HepG2 (cell line): ENCODE measurements around the gene ZNF507. TPM values are rescaled to one million over a fixed set of nuclear protein-coding genes. Genes with fewer than 3 reads are reported as not detected.
A peak's percentile ranks its signal among the peaks of the same experiment; 100 is the strongest.

ENCODE experiments used
- AGO2 ChIP-seq: fragments of 200-400 bp; formaldehyde crosslinking; optimal IDR thresholded peaks from 2 replicates; pipeline ENCODE3; 2017; ENCODE audit warnings: mild to moderate bottlenecking, low read depth, low read length, moderate library complexity
- ARNTL ChIP-seq: sonication (generic); formaldehyde crosslinking; IDR thresholded peaks from 2 replicates; pipeline ENCODE4 v1.4.0; 2020; ENCODE audit warnings: mild to moderate bottlenecking, missing genetic modification reagents
- ATF7 ChIP-seq, 2 experiments: fragments of 450-650 bp in 1 of 2; sonication (generic) in 1 of 2; formaldehyde crosslinking in 1 of 2; IDR thresholded peaks; 2 replicates each; pipeline versions ENCODE4 v1.4.0 to v1.6.1; 2016 to 2020; ENCODE audit warnings: antibody characterized with exemption in 1 of 2, mild to moderate bottlenecking in 1 of 2, missing genetic modification reagents in 1 of 2
- CBX5 ChIP-seq: sonication (generic); formaldehyde crosslinking; IDR thresholded peaks from 2 replicates; pipeline ENCODE4 v1.4.0; 2020; ENCODE audit warnings: missing genetic modification reagents, borderline replicate concordance
- CCAR2 ChIP-seq: fragments of 200-400 bp; formaldehyde crosslinking; optimal IDR thresholded peaks from 2 replicates; pipeline ENCODE3; 2018; ENCODE audit warnings: low read depth, mild to moderate bottlenecking, low read length, moderate library complexity
- FOXK1 ChIP-seq: sonication (generic); formaldehyde crosslinking; IDR thresholded peaks from 2 replicates; pipeline ENCODE4 v1.4.0; 2020; ENCODE audit warnings: low read depth, missing genetic modification reagents, borderline replicate concordance
- GTF3A ChIP-seq: sonication (generic); formaldehyde crosslinking; conservative IDR thresholded peaks from 2 replicates; pipeline ENCODE4 v1.4.0; 2020; ENCODE audit warnings: mild to moderate bottlenecking, missing genetic modification reagents
- HES4 ChIP-seq: sonication (generic); formaldehyde crosslinking; IDR thresholded peaks from 2 replicates; pipeline ENCODE4 v1.9.0; 2021; ENCODE audit warnings: mild to moderate bottlenecking, missing genetic modification reagents, borderline replicate concordance
- MEF2D ChIP-seq: sonication (generic); formaldehyde crosslinking; IDR thresholded peaks from 2 replicates; pipeline ENCODE4 v1.5.1; 2020; ENCODE audit warnings: mild to moderate bottlenecking, missing genetic modification reagents
- NCOA5 ChIP-seq: sonication (generic); formaldehyde crosslinking; IDR thresholded peaks from 2 replicates; pipeline ENCODE4 v1.4.0; 2020; ENCODE audit warnings: missing genetic modification reagents
- NPAS2 ChIP-seq: sonication (generic); formaldehyde crosslinking; IDR thresholded peaks from 2 replicates; pipeline ENCODE4 v1.8.0; 2022; ENCODE audit warnings: mild to moderate bottlenecking, missing genetic modification reagents, borderline replicate concordance
- TSC22D2 ChIP-seq: sonication (generic); formaldehyde crosslinking; IDR thresholded peaks from 2 replicates; pipeline ENCODE4 v1.5.1; 2020; ENCODE audit warnings: missing genetic modification reagents, mild to moderate bottlenecking, borderline replicate concordance
- ZNF20 ChIP-seq: sonication (generic); formaldehyde crosslinking; IDR thresholded peaks from 2 replicates; pipeline ENCODE4 v1.4.0; 2020; ENCODE audit warnings: mild to moderate bottlenecking, moderate library complexity, missing genetic modification reagents
- ZNF256 ChIP-seq: sonication (generic); formaldehyde crosslinking; conservative IDR thresholded peaks from 2 replicates; pipeline ENCODE4 v1.4.0; 2020; ENCODE audit warnings: missing genetic modification reagents
- ZNF33A ChIP-seq: sonication (generic); formaldehyde crosslinking; IDR thresholded peaks from 2 replicates; pipeline ENCODE4 v1.5.1; 2020; ENCODE audit warnings: missing genetic modification reagents, mild to moderate bottlenecking, moderate library complexity, borderline replicate concordance
- ZNF451 ChIP-seq: sonication (generic); formaldehyde crosslinking; IDR thresholded peaks from 2 replicates; pipeline ENCODE4 v1.5.0; 2020; ENCODE audit warnings: mild to moderate bottlenecking, missing genetic modification reagents
- ZNF589 ChIP-seq: sonication (generic); formaldehyde crosslinking; conservative IDR thresholded peaks from 2 replicates; pipeline ENCODE4 v1.8.0; 2022; ENCODE audit warnings: mild to moderate bottlenecking, moderate library complexity, missing genetic modification reagents
- ZNF850 ChIP-seq: sonication (generic); formaldehyde crosslinking; conservative IDR thresholded peaks from 2 replicates; pipeline ENCODE4 v1.9.0; 2021; ENCODE audit warnings: mild to moderate bottlenecking, missing genetic modification reagents
- polyA plus RNA-seq, 8 experiments: library from polyadenylated mRNA; depleted of rRNA in 3 of 8; stranded (reverse) in 7 of 8; unstranded in 1 of 8; fragments of >200 nt; fragmentation: Illumina TruSeq in 4 of 8; extraction: Trizol in 4 of 8; gene quantifications; 2 replicates each; pipeline versions ENCODE4 v1.2.1 to v1.2.3, GENCODE V29; 2011 to 2016; ENCODE audit warnings: low read depth in 4 of 8, missing spikeins in 1 of 8, mixed read lengths in 1 of 8; ENCODE audit not compliant: insufficient read depth in 1 of 8
- total RNA-seq, 5 experiments: library from RNA; depleted of rRNA; stranded (reverse); fragments of >200 nt; fragmentation: Illumina TruSeq; extraction: Trizol; gene quantifications; 2 replicates each; pipeline ENCODE4 v1.2.3, GENCODE V29; 2016; ENCODE audit warnings: low read depth in 1 of 5
- TF ChIP-seq, protein P1 (sequence below): sonication (generic); formaldehyde crosslinking; IDR thresholded peaks from 2 replicates; pipeline ENCODE4 v1.4.0; 2020; ENCODE audit warnings: low read depth, mild to moderate bottlenecking, missing genetic modification reagents
- TF ChIP-seq, protein P2 (sequence below): IDR thresholded peaks from 2 replicates; pipeline ENCODE4 v1.6.1; 2012; ENCODE audit warnings: low read depth, low read length, improper control_type of control experiment
- TF ChIP-seq, protein P3 (sequence below): sonication (generic); formaldehyde crosslinking; IDR thresholded peaks from 2 replicates; pipeline ENCODE4 v1.4.0; 2020; ENCODE audit warnings: missing genetic modification reagents

Gene ZNF507
- total and polyA plus RNA-seq, 2 of the 13 experiments (the other 11 are each of a cell fraction or from before 2014, with no cell fraction given), result 7.3 to 10.9 TPM

DNA sequence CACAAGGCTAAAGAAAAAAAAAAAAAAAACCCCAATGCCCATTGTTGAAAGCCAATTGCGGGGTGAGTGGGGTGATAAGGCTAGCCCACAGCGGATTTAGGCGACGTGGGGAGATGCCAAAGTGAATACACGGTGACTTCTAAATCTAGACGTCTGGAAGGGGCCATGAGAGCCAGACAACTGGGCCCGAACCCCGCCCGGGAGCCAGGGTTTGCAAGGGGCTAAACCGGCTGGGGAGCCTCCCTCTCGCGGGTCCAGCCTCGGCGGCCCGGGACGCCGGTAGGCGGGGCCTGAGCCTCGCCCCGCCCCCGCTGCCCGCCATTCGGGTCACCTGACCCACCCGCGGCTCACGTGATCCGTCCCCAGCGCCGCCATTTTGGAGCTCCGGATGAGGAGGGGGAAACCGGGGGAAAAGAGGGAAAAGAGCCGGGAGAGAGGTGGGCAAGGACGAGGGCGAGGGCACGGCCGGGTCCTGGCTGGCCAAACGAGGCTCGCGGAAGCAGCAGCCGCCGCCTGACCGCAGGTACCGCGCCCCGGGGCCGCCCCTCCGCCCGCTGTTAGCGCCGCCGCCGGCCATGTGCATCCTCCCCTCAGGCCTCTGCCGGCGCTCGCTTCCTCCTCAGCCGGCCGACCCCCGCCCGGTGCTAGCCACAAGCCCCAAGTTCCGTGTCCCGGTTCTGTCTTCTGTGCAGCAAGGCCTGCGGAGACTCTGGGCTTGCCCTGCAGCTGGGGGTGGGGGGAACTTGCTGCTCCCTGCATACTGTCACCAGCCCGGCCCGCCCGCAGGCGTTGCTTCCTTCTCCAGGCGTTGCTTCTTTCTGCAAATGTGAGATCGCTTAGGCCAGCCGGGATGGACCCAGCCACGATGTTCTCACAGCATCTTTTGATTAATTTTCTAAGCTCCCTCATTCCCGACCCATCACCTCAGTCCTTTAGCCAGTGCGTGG lies at the start of gene ZNF507 (continued):
- no peak for TF ChIP-seq NPAS2 (CRISPR knock-in tag)
- peak; percentile 16; the same call in 1 of the 2 replicates for TF ChIP-seq FOXK1 (CRISPR knock-in tag)
- no peak for TF ChIP-seq CCAR2
- TF ChIP-seq ZNF850, result 0 out of 2 replicates have a peak, but pooled peaks have one; percentile 44
- TF ChIP-seq NCOA5 (CRISPR knock-in tag), result no peak
- TF ChIP-seq, protein P1, sequence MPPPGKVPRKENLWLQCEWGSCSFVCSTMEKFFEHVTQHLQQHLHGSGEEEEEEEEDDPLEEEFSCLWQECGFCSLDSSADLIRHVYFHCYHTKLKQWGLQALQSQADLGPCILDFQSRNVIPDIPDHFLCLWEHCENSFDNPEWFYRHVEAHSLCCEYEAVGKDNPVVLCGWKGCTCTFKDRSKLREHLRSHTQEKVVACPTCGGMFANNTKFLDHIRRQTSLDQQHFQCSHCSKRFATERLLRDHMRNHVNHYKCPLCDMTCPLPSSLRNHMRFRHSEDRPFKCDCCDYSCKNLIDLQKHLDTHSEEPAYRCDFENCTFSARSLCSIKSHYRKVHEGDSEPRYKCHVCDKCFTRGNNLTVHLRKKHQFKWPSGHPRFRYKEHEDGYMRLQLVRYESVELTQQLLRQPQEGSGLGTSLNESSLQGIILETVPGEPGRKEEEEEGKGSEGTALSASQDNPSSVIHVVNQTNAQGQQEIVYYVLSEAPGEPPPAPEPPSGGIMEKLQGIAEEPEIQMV (CRISPR knock-in tag), result no peak
- no peak; the same call in 1 of the 2 replicates for TF ChIP-seq ZNF256 (CRISPR knock-in tag)
- no peak for TF ChIP-seq GTF3A (CRISPR knock-in tag)
- no peak for TF ChIP-seq HES4 (CRISPR knock-in tag)
- TF ChIP-seq TSC22D2, result no peak
- TF ChIP-seq ATF7 (IDR thresholded peaks at IDR 0.05), result no peak
- no peak for TF ChIP-seq ATF7 (CRISPR knock-in tag; IDR thresholded peaks at IDR 0.05)
- TF ChIP-seq AGO2, result peak; percentile 91
- TF ChIP-seq ZNF20 (CRISPR knock-in tag), result no peak
- no peak for TF ChIP-seq ZNF451 (CRISPR knock-in tag)
- no peak for TF ChIP-seq ZNF33A (CRISPR knock-in tag)
- peak; percentile 48; the same call in 1 of the 2 replicates for TF ChIP-seq ARNTL (CRISPR knock-in tag)
- TF ChIP-seq, protein P2, sequence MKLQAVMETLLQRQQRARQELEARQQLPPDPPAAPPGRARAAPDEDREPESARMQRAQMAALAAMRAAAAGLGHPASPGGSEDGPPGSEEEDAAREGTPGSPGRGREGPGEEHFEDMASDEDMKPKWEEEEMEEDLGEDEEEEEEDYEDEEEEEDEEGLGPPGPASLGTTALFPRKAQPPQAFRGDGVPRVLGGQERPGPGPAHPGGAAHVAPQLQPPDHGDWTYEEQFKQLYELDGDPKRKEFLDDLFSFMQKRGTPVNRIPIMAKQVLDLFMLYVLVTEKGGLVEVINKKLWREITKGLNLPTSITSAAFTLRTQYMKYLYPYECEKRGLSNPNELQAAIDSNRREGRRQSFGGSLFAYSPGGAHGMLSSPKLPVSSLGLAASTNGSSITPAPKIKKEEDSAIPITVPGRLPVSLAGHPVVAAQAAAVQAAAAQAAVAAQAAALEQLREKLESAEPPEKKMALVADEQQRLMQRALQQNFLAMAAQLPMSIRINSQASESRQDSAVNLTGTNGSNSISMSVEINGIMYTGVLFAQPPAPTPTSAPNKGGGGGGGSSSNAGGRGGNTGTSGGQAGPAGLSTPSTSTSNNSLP, result no peak
- TF ChIP-seq, protein P3, sequence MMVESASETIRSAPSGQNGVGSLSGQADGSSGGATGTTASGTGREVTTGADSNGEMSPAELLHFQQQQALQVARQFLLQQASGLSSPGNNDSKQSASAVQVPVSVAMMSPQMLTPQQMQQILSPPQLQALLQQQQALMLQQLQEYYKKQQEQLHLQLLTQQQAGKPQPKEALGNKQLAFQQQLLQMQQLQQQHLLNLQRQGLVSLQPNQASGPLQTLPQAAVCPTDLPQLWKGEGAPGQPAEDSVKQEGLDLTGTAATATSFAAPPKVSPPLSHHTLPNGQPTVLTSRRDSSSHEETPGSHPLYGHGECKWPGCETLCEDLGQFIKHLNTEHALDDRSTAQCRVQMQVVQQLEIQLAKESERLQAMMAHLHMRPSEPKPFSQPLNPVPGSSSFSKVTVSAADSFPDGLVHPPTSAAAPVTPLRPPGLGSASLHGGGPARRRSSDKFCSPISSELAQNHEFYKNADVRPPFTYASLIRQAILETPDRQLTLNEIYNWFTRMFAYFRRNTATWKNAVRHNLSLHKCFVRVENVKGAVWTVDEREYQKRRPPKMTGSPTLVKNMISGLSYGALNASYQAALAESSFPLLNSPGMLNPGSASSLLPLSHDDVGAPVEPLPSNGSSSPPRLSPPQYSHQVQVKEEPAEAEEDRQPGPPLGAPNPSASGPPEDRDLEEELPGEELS, result peak; percentile 27; the same call in 1 of the 2 replicates
- TF ChIP-seq CBX5 (CRISPR knock-in tag), result no peak; the same call in 1 of the 2 replicates
- no peak for TF ChIP-seq ZNF589
- TF ChIP-seq MEF2D, result no peak
